ENCODE measurements around the gene FAM13C. TPM values are rescaled to one million over a fixed set of nuclear protein-coding genes. Genes with fewer than 3 reads are reported as not detected.

The FAM13C gene
- total RNA-seq, 2 donors from 2014 or later = 1.8 to 6.4 TPM

GRCh38 chr10:59324597-59324996 lies 37.8 kb downstream of the FAM13C start:
- DNase-seq = no peak
- intact Hi-C loops (cut with DNase I, micrococcal nuclease) = no loop called here
- ATAC-seq = no peak

GRCh38 chr10:59323831-59324401 lies 38.4 kb downstream of the FAM13C start:
- ATAC-seq = no peak
- DNase-seq = no peak
- intact Hi-C loops (cut with DNase I, micrococcal nuclease) = no loop called here

GRCh38 chr10:59323036-59323459 lies 39.3 kb downstream of the FAM13C start:
- intact Hi-C loops (cut with DNase I, micrococcal nuclease) = no loop called here
- DNase-seq (peak in 1 of 2 donors; percentile 12), ATAC-seq (peak; percentile 95)

- ATAC-seq = no peak
- no peak for DNase-seq
- intact Hi-C loops (cut with DNase I, micrococcal nuclease) = no loop called here
Observed at GRCh38 chr10:59322131-59322530, 40.2 kb downstream of the FAM13C start.

- ATAC-seq (no peak), DNase-seq (no peak)
- intact Hi-C loops (cut with DNase I, micrococcal nuclease) = no loop called here
Observed at GRCh38 chr10:59320355-59320754, 42.0 kb downstream of the FAM13C start.

GRCh38 chr10:59319854-59320253 lies 42.5 kb downstream of the FAM13C start:
- DNase-seq (no peak), ATAC-seq (no peak)
- intact Hi-C loops (cut with DNase I, micrococcal nuclease) = no loop called here

GRCh38 chr10:59317066-59317465 lies 45.3 kb downstream of the FAM13C start:
- DNase-seq = no peak

GRCh38 chr10:59315465-59315864 lies 46.9 kb downstream of the FAM13C start:
- DNase-seq (no peak), ATAC-seq (no peak)
- intact Hi-C loops (cut with DNase I, micrococcal nuclease) = no loop called here

More at GRCh38 chr10:59317066-59317465, 45.3 kb downstream of the FAM13C start:
- intact Hi-C loops (cut with DNase I, micrococcal nuclease) = no loop called here
- peak; percentile 52 for ATAC-seq

- intact Hi-C loops (cut with DNase I, micrococcal nuclease) = no loop called here
- no peak for ATAC-seq
Observed at GRCh38 chr10:59314268-59314667, 48.1 kb downstream of the FAM13C start.

GRCh38 chr10:59312247-59312646 lies 50.1 kb downstream of the FAM13C start:
- no peak for DNase-seq
- ATAC-seq = no peak
- intact Hi-C loops (cut with DNase I, micrococcal nuclease) = no loop called here

More at GRCh38 chr10:59314268-59314667, 48.1 kb downstream of the FAM13C start:
- no peak for DNase-seq

- DNase-seq = no peak
- ATAC-seq = no peak
- intact Hi-C loops (cut with DNase I, micrococcal nuclease) = no loop called here
Observed at GRCh38 chr10:59311025-59311424, 51.3 kb downstream of the FAM13C start.

- ATAC-seq (no peak), DNase-seq (no peak)
- intact Hi-C loops (cut with DNase I, micrococcal nuclease) = no loop called here
Observed at GRCh38 chr10:59310324-59310914, 51.9 kb downstream of the FAM13C start.

GRCh38 chr10:59304521-59305097 lies 57.7 kb downstream of the FAM13C start:
- intact Hi-C loops (cut with DNase I, micrococcal nuclease) = no loop called here
- ATAC-seq (no peak), DNase-seq (no peak)

- DNase-seq (no peak), ATAC-seq (peak; percentile 58)
- intact Hi-C loops (cut with DNase I, micrococcal nuclease) = no loop called here
Observed at GRCh38 chr10:59303018-59303417, 59.3 kb downstream of the FAM13C start.

GRCh38 chr10:59302381-59302780 lies 60.0 kb downstream of the FAM13C start:
- DNase-seq (no peak), ATAC-seq (no peak)
- intact Hi-C loops (cut with DNase I, micrococcal nuclease) = no loop called here

GRCh38 chr10:59301067-59301754 lies 61.1 kb downstream of the FAM13C start:
- ATAC-seq = no peak
- no peak for DNase-seq
- intact Hi-C loops (cut with DNase I, micrococcal nuclease) = no loop called here

GRCh38 chr10:59300386-59300785 lies 62.0 kb downstream of the FAM13C start:
- DNase-seq (no peak), ATAC-seq (peak; percentile 71)
- intact Hi-C loops (cut with DNase I, micrococcal nuclease) = no loop called here

- intact Hi-C loops (cut with DNase I, micrococcal nuclease) = no loop called here
- ATAC-seq = no peak
- DNase-seq = no peak
Observed at GRCh38 chr10:59299933-59300332, 62.4 kb downstream of the FAM13C start.

- intact Hi-C loops (cut with DNase I, micrococcal nuclease) = no loop called here
Observed at GRCh38 chr10:59290448-59290847, 71.9 kb downstream of the FAM13C start.

GRCh38 chr10:59289853-59290252 lies 72.5 kb downstream of the FAM13C start:
- intact Hi-C loops (cut with DNase I, micrococcal nuclease) = no loop called here
- ATAC-seq (no peak), DNase-seq (no peak)

More at GRCh38 chr10:59290448-59290847, 71.9 kb downstream of the FAM13C start:
- ATAC-seq = no peak
- DNase-seq = no peak

Data from left colon (tissue), 2 donors.